Right cardiac atrium (tissue), 5 donors: ENCODE data around the gene NRG4. TPM values are rescaled to one million over a fixed set of nuclear protein-coding genes. Genes with fewer than 3 reads are reported as not detected.
"Not testable (repeated sequence)": the region's sequence is repeated elsewhere in the genome, so short reads cannot be mapped to it uniquely, and the experiment has no call there.

Source experiments
- ATAC-seq, 2 donors: fragments of 200-7000 bp; cut with Tn5 transposase; one replicate each; pipeline versions ENCODE4 v1.8.0 to v1.9.1; 2020; ENCODE audit warnings: moderate library complexity in 2 of 2, mild to moderate bottlenecking in 1 of 2
- DNase-seq, 3 donors: peaks; one replicate each; pipeline ENCODE4 v3.0.0-alpha.2; 2020
- H3K27ac ChIP-seq: one replicate; pipeline ENCODE4 v1.5.1; 2013; ENCODE audit warnings: mild to moderate bottlenecking, low read length, control low read depth, moderate library complexity
- H3K27me3 ChIP-seq: one replicate; pipeline ENCODE4 v1.6.1; 2013; ENCODE audit not compliant: control insufficient read depth, insufficient read depth
- H3K4me1 ChIP-seq: one replicate; pipeline ENCODE4 v1.6.1; 2013; ENCODE audit warnings: low read length; ENCODE audit not compliant: control insufficient read depth, insufficient read depth
- H3K4me3 ChIP-seq: one replicate; pipeline ENCODE4 v1.5.1; 2013; ENCODE audit warnings: low read length, control low read depth
- H3K9me3 ChIP-seq: one replicate; pipeline ENCODE4 v1.6.1; 2013; ENCODE audit warnings: low read length; ENCODE audit not compliant: control insufficient read depth
- WGBS: extraction: QIAGEN DNeasy Blood & Tissue Kit; methylation state at CpG from one replicate; pipeline ENCODE4 v1.1.7; 2013; 5-methylcytosine and 5-hydroxymethylcytosine counted together
- intact Hi-C, 4 donors: fragments of 100-400 bp; cut with DNase I; formaldehyde crosslinking; loops; one replicate each; pipeline versions ENCODE4 v1.11.0 to v1.14.0; 2022 to 2023
- polyA plus RNA-seq: library from polyadenylated mRNA; stranded (reverse); fragments of 200-250 nt; gene quantifications from one replicate; pipeline ENCODE4 v1.2.3, GENCODE V29; 2013
- total RNA-seq, 4 donors: library from RNA; stranded (reverse); fragmentation: NEBNext Ultra II Directional; extraction: Animal tissue kit (Norgen Biotek cat#: 25700); gene quantifications; one replicate each; pipeline ENCODE4 v1.2.1, GENCODE V29; 2021
- donor health status: healthy with polysubstance abuse.
- donor health status: DM: no; HTN: yes; CAD: no.
- donor health status: DM: no; HTN: no; CAD: no.
- donor health status: DM: no; HTN: yes; CAD: no; lungs with severe emphysema.
- donor health status: DM: yes; HTN: yes; CAD: no.

NRG4 gene
- total and polyA plus RNA-seq, 5 donors: 0.34 TPM; not detected in 4

DNA sequence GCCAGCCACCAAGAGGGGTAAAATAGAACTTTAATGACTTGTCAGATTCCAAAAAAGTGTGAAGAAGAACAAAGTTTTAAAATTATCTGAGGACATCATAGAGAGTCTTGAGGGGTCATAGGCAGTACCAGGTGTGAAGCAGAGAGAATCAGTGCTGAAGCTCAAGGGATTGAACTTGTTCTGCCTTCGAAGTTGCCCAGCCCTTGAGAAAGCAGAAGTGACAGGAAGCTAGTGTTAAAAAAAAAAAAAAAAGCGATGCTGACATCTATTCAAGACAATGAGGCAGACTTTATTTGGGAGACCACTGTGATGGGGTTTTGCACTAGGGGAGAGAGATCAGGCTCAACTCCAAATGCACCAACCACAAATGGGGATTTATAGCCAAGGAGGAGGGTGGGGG is 86.8 kb downstream of the NRG4 start:
- Histone ChIP-seq H3K27me3 (no peaks in the 10 kb centered on the region), H3K4me3 (no peak overlapping the region), H3K9me3 (no peaks in the 10 kb centered on the region), H3K4me1 (peaks cover 9% of the 10 kb centered on the region), H3K27ac (no peak overlapping the region)
- no peak for ATAC-seq
- intact Hi-C loops: no loop called here
- DNase-seq: no peak
- WGBS: 47% methylated on average over 2 of the region's 2 CpGs

DNA sequence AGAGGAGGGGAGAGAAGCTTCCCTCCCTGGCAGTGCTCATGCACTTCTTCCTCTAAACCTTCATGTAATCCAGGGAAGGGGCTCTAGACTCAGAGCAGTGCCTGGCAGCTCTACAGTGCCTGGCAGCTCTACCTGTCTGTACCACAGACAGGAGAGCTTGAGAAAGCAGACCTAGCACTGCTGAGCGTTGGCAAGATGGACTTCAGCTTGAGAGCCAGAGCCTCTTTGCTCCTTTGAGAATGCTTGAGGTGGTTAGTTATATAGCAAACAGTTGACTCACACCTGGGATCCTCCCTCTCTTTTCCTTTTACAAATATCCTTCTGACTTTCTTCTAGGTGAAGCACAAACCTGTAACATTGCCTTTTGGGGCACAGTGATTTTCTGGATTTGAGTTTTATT is 87.6 kb downstream of the NRG4 start:
- ATAC-seq (no peak), DNase-seq (no peak)
- Histone ChIP-seq H3K9me3 (no peaks in the 10 kb centered on the region), H3K27ac (no peak overlapping the region), H3K4me3 (no peak overlapping the region), H3K4me1 (peaks cover 9% of the 10 kb centered on the region), H3K27me3 (no peaks in the 10 kb centered on the region)
- intact Hi-C loops: no loop called here
- WGBS: 93% methylated on average over 1 of the region's 1 CpG

DNA sequence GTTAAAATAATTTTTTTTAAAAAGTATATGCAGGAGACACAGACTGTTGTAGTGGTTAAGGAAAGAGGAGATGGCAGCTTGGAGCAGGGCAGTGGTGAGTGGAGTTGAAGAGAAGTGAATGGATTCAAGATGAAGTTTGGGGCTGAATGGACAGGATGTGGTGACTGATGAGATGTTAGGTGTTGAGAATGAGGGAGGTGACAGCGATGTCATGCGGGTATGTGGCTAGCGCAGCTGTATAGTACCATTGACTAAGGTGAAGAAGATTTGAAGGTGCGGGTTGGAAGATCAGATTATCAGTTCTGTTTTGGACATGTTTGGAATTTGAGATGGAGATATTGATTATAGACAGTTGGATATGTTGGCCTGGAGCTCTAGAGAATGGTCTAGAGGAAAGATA is 88.5 kb downstream of the NRG4 start:
- no peaks in the 10 kb centered on the region for H3K27me3 ChIP-seq
- WGBS: 94% methylated on average over 4 of the region's 4 CpGs
- no peak overlapping the region for H3K27ac ChIP-seq
- intact Hi-C loops: no loop called here
- H3K4me3 ChIP-seq: no peak overlapping the region
- peaks cover 9% of the 10 kb centered on the region for H3K4me1 ChIP-seq
- DNase-seq: no peak
- no peak for ATAC-seq
- H3K9me3 ChIP-seq: no peaks in the 10 kb centered on the region

DNA sequence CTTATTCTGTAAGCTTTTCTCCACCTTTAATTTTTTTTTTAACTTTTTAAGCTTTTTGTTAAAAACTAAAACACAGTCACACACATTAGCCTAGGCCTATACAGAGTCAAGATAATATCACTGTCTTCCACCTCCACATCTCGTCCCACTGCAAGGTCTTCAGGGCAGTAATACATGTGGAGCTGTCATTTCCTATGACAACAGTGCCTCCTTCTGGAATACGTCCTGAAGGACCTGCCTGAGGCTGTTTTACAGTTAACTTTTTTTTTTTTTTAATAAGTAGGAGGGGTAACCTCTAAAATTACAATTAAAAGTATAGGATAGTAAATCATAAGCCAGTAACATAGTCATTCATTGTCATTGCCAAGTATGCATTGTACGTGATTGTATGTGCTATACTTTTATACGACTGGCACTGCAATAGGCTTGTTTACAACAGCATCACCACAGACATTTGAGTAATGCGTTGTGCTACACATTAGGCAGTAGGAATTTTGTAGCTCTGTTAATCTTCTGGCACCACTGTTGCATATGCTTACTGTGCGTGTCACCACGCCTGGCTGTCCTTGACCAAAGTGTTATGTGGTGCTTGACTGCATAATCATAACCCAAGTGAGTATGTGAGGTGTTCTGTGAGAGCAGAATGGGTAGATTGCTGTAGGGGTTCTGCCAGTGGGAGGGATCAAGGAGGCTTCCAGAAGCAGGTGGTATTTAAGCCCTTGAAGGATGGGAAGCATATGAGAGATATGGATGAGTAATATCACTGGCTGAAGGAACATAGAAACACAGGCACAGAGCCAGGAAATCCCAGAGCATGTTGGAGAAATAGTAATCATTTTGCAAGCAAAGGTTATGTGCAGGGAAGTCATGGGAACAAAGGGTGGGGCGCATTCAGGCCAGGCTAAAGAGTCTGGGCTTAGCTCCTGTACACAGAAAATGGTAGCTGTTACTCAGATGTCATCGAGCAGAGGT is 90.2 kb downstream of the NRG4 start:
- no peak overlapping the region for H3K4me3 ChIP-seq
- 60% methylated on average over 9 of the region's 9 CpGs for WGBS
- no peaks in the 10 kb centered on the region for H3K9me3 ChIP-seq
- peaks cover 9% of the 10 kb centered on the region for H3K4me1 ChIP-seq
- H3K27ac ChIP-seq: no peak overlapping the region
- DNase-seq (peak in 2 of 3 donors; percentile 32 to 42), ATAC-seq (peak; percentile 75 to 85)
- H3K27me3 ChIP-seq: no peaks in the 10 kb centered on the region
- intact Hi-C loops: no loop called here

DNA sequence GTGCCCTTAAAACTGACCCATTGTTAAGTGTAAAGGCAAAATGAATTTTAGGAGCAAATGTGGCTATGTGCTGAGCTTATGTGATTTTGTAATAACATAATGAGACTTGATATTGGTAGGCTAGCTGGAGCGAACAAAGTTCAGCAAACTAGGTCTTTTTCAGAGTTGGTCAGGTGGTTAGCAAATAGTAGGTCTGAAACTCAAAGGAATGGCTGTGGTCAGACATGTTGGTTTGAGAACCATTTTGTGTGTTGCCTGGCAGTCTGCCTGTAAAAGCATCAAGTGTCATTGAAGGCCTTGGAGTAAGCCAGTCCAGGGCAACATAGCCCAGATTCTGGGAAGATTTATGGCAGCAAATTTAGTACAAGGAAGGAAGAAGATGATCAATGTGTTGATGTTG is 92.1 kb downstream of the NRG4 start:
- H3K27me3 ChIP-seq: no peaks in the 10 kb centered on the region
- no peak overlapping the region for H3K27ac ChIP-seq
- H3K4me3 ChIP-seq: no peak overlapping the region
- intact Hi-C loops: no loop called here
- no peaks in the 10 kb centered on the region for H3K9me3 ChIP-seq
- no peak for DNase-seq
- no peak for ATAC-seq
- WGBS: 100% methylated on average over 1 of the region's 1 CpG
- H3K4me1 ChIP-seq: peaks cover 9% of the 10 kb centered on the region

DNA sequence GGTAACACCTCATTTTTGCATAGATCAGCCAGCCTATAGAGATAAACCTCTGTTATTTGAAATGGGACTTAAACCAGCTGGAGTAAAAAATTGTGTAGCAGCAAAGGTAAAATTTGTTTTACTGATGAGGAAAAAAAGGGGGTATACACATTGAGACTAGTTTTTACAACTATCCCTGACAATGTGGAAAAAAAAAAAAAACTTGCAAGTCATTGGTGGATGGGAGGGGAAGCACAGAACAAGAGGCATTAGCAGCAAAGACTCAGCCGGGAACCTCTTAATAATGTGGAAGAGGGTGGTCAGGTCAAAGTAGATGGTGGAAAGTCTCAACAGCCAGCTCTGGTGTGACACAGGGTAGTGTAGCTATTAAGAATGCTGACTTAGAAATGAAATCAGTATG is 94.1 kb downstream of the NRG4 start:
- intact Hi-C loops: no loop called here

DNA sequence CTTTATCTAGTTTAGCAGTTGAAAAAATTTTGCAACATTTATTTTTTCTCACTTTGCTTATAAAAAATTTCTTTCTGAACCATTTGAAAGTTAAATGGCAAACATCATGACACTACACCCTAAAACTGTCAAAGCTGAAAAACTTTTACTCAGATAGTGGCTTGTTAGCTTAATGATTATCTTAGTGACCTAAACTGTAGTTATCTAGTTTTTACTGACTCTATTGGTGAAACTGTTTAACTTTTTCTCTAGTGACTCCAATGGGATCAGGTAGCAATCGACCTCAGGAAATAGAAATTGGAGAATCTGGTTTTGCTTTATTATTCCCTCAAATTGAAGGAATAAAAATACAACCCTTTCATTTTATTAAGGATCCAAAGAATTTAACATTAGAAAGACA is 95.2 kb downstream of the NRG4 start:
- H3K27me3 ChIP-seq: no peaks in the 10 kb centered on the region
- H3K4me1 ChIP-seq: peaks cover under 1% of the 10 kb centered on the region
- no peak for ATAC-seq
- intact Hi-C loops: no loop called here
- DNase-seq: no peak
- no peak overlapping the region for H3K27ac ChIP-seq
- H3K9me3 ChIP-seq: no peaks in the 10 kb centered on the region
- no peak overlapping the region for H3K4me3 ChIP-seq
- WGBS: 90% methylated on average over 1 of the region's 1 CpG

More for the DNA sequence above, 94.1 kb downstream of the NRG4 start:
- ATAC-seq (no peak), DNase-seq (no peak)
- Histone ChIP-seq H3K4me3 (no peak overlapping the region), H3K9me3 (no peaks in the 10 kb centered on the region), H3K27me3 (no peaks in the 10 kb centered on the region), H3K4me1 (peaks cover 6% of the 10 kb centered on the region), H3K27ac (no peak overlapping the region)
- 98% methylated on average over 1 of the region's 1 CpG for WGBS

DNA sequence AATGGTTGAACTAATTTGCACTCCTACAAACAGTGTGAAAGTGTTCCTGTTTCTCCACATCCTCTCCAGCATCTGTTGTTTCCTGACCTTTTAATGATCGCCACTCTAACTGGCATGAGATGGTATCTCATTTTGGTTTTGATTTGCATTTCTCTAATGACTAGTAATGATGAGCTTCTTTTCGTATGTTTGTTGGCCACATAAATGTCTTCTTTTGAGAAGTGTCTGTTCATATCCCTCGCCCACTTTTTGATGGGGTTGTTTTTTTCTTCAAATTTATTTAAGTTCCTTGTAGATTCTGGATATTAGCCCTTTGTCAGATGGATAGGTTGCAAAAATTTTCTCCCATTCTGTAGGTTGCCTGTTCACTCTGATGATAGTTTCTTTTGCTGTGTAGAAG is 101.9 kb downstream of the NRG4 start:
- ATAC-seq, DNase-seq, H3K9me3 ChIP-seq, H3K4me1 ChIP-seq, H3K27ac ChIP-seq, H3K4me3 ChIP-seq, H3K27me3 ChIP-seq, intact Hi-C loops: not testable (repeated sequence)
- WGBS: 93% methylated on average over 3 of the region's 3 CpGs

DNA sequence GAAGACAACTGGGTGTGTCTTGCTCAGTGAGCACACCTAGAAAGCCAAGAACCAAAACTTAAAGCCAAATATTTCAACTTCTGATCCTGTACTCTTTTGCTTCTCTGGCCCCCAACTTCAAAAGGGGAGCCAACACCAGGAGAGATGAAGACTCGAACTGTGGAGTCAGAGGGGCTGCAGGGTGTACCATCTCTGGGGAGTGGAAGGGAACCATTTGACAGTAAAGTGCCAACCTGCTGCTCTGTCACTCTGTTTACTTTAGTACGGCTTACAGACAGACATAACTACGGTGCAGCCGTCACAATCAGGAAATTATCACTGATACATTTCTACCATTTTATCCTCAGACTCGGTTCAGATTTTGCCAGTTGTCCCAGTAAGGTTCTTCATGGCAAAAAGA is 107.0 kb downstream of the NRG4 start:
- H3K27me3 ChIP-seq: no peaks in the 10 kb centered on the region
- no peak overlapping the region for H3K27ac ChIP-seq
- WGBS: 84% methylated on average over 5 of the region's 5 CpGs
- intact Hi-C loops: loop anchor here in 1 of 4 donors (10.0 kb wide), 1 partner anchor 60 kb away; the partner anchor contains the start of gene UBE2Q2
- no peak overlapping the region for H3K4me3 ChIP-seq
- no peak for ATAC-seq
- H3K9me3 ChIP-seq: no peaks in the 10 kb centered on the region
- DNase-seq: no peak
- H3K4me1 ChIP-seq: no peaks in the 10 kb centered on the region

DNA sequence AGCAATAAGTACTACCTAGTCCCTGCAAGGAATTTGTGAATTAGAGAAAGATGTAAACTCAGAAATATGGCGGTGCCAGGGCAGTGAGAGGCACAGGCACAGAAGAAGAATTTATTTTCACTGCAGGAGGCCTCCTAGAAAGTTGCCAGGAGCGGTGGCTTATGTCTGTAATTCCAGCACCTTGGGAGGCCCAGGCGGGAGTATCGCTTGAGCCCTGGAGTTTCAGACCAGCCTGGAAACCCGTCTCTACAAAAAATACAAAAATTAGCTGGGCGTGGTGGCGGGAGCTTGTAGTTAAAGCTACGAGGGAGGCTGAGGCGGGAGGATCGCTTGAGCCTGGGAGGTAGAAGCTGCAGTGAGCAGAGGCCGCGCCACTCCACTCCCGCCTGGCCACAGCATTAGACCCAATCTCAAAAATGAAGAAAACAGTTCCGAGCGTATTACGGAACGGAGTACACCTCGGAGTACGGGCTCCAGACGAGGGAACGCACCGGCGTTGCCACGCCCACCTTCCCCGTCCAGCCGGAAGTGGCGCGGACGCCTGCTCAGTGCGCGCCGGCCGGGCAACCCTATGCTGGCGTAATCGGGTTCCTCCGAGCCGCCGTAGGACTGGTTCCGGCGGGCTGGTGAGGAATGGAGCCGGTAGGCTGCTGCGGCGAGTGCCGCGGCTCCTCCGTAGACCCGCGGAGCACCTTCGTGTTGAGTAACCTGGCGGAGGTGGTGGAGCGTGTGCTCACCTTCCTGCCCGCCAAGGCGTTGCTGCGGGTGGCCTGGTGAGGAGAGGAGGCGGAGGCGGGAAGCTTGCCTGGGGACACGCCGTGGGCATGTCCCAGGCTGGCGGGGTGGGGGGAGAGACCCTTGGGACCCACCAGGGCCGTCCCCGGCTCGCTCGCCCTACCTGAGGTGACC is 108.6 kb downstream of the NRG4 start, which contains the start of gene FBXO22:
Gene FBXO22 (plus strand): TSS at position 548 of the 909 bp plus-strand sequence. CDS start 86 bp downstream, at position 634.
- Histone ChIP-seq H3K4me1 (no peaks in the 10 kb centered on the region), H3K27ac (peak within 1 kb of the TSS; percentile 32), H3K27me3 (no peaks in the 10 kb centered on the region), H3K9me3 (no peaks in the 10 kb centered on the region), H3K4me3 (peak within 1 kb of the TSS; percentile 54)
- ATAC-seq: peak; percentile 99
- WGBS: 3% methylated on average over 63 of the region's 63 CpGs
- DNase-seq: peak; percentile 93 to 96 (median 96)
- intact Hi-C loops: loop anchor here in 1 of 4 donors (10.0 kb wide), 1 partner anchor 59 kb away; the partner anchor contains the start of gene UBE2Q2
